HCT116 (cell line): ENCODE measurements around the gene RNF145.

Source experiments
- CBX3 ChIP-seq: IDR thresholded peaks from 2 replicates; pipeline ENCODE4 v1.6.1; 2012; ENCODE audit warnings: low read depth
- EGR1 ChIP-seq: IDR thresholded peaks from 2 replicates; pipeline ENCODE4 v1.6.1; 2012; ENCODE audit warnings: low read depth
- ELF1 ChIP-seq: IDR thresholded peaks from 2 replicates; pipeline ENCODE4 v1.6.1; 2012; ENCODE audit warnings: low read depth, borderline replicate concordance
- EZH2 ChIP-seq: fragments of 200-600 bp; sonication (generic); IDR thresholded peaks from 2 replicates; pipeline ENCODE4 v1.6.1; 2017; ENCODE audit warnings: antibody characterized with exemption, mixed run types
- JUND ChIP-seq: IDR thresholded peaks from 2 replicates; pipeline ENCODE4 v1.6.1; 2012
- POLR2A ChIP-seq: IDR thresholded peaks from 2 replicates; pipeline ENCODE4 v1.7.0; 2011; ENCODE audit warnings: borderline replicate concordance; ENCODE audit not compliant: insufficient read depth, insufficient read length; ENCODE audit errors: extremely low read depth
- POLR2AphosphoS5 ChIP-seq: IDR thresholded peaks from 2 replicates; pipeline ENCODE4 v1.6.1; 2011; ENCODE audit warnings: mild to moderate bottlenecking, low read depth, low read length, moderate library complexity
- SP1 ChIP-seq: IDR thresholded peaks from 2 replicates; pipeline ENCODE4 v1.6.1; 2012; ENCODE audit warnings: low read depth
- TF ChIP-seq, protein P1 (sequence below), 3 experiments: fragments of 200-600 bp in 1 of 3; sonication (generic) in 1 of 3; IDR thresholded peaks in 2 of 3; conservative IDR thresholded peaks in 1 of 3; 2 replicates each; pipeline ENCODE4 v1.5.1; 2012 to 2017; ENCODE audit warnings: low read depth in 2 of 3, low read length in 2 of 3, antibody characterized with exemption in 1 of 3, borderline replicate concordance in 1 of 3, control low read depth in 1 of 3, mild to moderate bottlenecking in 1 of 3, mixed read lengths in 1 of 3, mixed run types in 1 of 3, moderate library complexity in 1 of 3; ENCODE audit not compliant: insufficient read depth in 1 of 3

DNA sequence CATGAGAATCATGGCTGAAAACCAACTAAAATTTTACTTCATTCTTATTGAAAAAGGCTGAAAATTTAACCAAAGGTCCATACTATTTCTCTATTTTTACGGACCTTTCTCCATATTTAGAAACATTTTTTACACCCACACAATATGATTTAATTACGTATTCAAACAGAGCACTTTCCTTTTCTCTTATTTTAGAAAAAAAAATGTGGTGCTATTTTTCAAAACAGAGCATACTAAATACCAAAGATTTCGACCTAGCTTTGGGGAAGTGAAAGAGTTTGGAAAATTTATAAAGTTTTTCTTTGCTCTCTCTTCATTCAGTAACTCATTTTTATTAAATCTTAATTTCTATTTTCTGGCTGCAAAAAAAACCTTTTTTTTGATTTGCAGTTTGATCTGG is 38.1 kb downstream of the RNF145 start:
- TF ChIP-seq CBX3 (no peak), POLR2AphosphoS5 (no peak), JUND (no peak), POLR2A (no peak), EGR1 (no peak), EZH2 (no peak), ELF1 (no peak), SP1 (no peak)
- TF ChIP-seq, protein P1, sequence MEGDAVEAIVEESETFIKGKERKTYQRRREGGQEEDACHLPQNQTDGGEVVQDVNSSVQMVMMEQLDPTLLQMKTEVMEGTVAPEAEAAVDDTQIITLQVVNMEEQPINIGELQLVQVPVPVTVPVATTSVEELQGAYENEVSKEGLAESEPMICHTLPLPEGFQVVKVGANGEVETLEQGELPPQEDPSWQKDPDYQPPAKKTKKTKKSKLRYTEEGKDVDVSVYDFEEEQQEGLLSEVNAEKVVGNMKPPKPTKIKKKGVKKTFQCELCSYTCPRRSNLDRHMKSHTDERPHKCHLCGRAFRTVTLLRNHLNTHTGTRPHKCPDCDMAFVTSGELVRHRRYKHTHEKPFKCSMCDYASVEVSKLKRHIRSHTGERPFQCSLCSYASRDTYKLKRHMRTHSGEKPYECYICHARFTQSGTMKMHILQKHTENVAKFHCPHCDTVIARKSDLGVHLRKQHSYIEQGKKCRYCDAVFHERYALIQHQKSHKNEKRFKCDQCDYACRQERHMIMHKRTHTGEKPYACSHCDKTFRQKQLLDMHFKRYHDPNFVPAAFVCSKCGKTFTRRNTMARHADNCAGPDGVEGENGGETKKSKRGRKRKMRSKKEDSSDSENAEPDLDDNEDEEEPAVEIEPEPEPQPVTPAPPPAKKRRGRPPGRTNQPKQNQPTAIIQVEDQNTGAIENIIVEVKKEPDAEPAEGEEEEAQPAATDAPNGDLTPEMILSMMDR (IDR thresholded peaks at IDR 0.05 in 2 of 3, conservative IDR thresholded peaks at IDR 0.05 in 1 of 3; ENCODE audit: borderline replicate concordance in 1 of 3, insufficient read depth in 1 of 3, low read depth in 2 of 3, low read length in 2 of 3): no peak
